ENCODE data around the gene MS4A12.
"Not testable (repeated sequence)": the region's sequence is repeated elsewhere in the genome, so short reads cannot be mapped to it uniquely, and the experiment has no call there.

The MS4A12 gene

GRCh38 chr11:60513496-60514460 is 21.2 kb downstream of the MS4A12 start:
- no peak for DNase-seq

GRCh38 chr11:60515144-60515855 is 22.7 kb downstream of the MS4A12 start, which contains the start of gene MS4A13:
Gene MS4A13, plus strand, starts transcription at chr11:60515392. Its CDS starts 2,692 bp downstream, at chr11:60518084.
- DNase-seq = no peak

- DNase-seq = no peak
Observed at GRCh38 chr11:60528465-60528864, 35.9 kb downstream of the MS4A12 start.

- no peak for DNase-seq
Observed at GRCh38 chr11:60528934-60529333, 36.4 kb downstream of the MS4A12 start.

GRCh38 chr11:60530454-60531100 is 38.0 kb downstream of the MS4A12 start:
- no peak for DNase-seq

GRCh38 chr11:60532383-60532782 is 39.8 kb downstream of the MS4A12 start:
- not testable (repeated sequence) for DNase-seq

GRCh38 chr11:60538627-60539026 is 46.0 kb downstream of the MS4A12 start:
- not testable (repeated sequence) for DNase-seq

- no peak for DNase-seq
Observed at GRCh38 chr11:60544077-60544476, 51.5 kb downstream of the MS4A12 start.

Measured in activated gamma-delta T cell (primary cell).